Vagina (tissue), 2 donors: Measurements from ENCODE around the gene TXNRD1.

Experiments used
- POLR2A ChIP-seq, 2 donors: fragments of 450-650 bp; IDR thresholded peaks; one replicate each; pipeline ENCODE4 v1.6.1; 2017; ENCODE audit warnings: antibody characterized with exemption in 2 of 2, mild to moderate bottlenecking in 2 of 2, moderate library complexity in 2 of 2
- TF ChIP-seq, protein P1 (sequence below), 3 experiments: fragments of 450-650 bp in 2 of 3; fragments of 200-600 bp in 1 of 3; sonication (generic) in 1 of 3; IDR thresholded peaks; one replicate each; pipeline ENCODE4 v1.5.1; 2017 to 2019; ENCODE audit warnings: antibody characterized with exemption in 3 of 3, mild to moderate bottlenecking in 2 of 3, moderate library complexity in 2 of 3

- TF ChIP-seq, protein P1, sequence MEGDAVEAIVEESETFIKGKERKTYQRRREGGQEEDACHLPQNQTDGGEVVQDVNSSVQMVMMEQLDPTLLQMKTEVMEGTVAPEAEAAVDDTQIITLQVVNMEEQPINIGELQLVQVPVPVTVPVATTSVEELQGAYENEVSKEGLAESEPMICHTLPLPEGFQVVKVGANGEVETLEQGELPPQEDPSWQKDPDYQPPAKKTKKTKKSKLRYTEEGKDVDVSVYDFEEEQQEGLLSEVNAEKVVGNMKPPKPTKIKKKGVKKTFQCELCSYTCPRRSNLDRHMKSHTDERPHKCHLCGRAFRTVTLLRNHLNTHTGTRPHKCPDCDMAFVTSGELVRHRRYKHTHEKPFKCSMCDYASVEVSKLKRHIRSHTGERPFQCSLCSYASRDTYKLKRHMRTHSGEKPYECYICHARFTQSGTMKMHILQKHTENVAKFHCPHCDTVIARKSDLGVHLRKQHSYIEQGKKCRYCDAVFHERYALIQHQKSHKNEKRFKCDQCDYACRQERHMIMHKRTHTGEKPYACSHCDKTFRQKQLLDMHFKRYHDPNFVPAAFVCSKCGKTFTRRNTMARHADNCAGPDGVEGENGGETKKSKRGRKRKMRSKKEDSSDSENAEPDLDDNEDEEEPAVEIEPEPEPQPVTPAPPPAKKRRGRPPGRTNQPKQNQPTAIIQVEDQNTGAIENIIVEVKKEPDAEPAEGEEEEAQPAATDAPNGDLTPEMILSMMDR (IDR thresholded peaks at IDR 0.05), result no peak
- no peak for TF ChIP-seq POLR2A (IDR thresholded peaks at IDR 0.05)
Measured at GRCh38 chr12:104337030-104337558, 121.5 kb downstream of the TXNRD1 start.
